HG02759 (cell line): ENCODE data around the gene TAPT1.

Experiments used
- ATAC-seq: cut with Tn5 transposase; IDR thresholded peaks from one replicate; pipeline ENCODE4 v1.9.1; 2021; ENCODE audit warnings: mild to moderate bottlenecking, moderate library complexity; ENCODE audit not compliant: unreplicated experiment

TAPT1 gene

DNA sequence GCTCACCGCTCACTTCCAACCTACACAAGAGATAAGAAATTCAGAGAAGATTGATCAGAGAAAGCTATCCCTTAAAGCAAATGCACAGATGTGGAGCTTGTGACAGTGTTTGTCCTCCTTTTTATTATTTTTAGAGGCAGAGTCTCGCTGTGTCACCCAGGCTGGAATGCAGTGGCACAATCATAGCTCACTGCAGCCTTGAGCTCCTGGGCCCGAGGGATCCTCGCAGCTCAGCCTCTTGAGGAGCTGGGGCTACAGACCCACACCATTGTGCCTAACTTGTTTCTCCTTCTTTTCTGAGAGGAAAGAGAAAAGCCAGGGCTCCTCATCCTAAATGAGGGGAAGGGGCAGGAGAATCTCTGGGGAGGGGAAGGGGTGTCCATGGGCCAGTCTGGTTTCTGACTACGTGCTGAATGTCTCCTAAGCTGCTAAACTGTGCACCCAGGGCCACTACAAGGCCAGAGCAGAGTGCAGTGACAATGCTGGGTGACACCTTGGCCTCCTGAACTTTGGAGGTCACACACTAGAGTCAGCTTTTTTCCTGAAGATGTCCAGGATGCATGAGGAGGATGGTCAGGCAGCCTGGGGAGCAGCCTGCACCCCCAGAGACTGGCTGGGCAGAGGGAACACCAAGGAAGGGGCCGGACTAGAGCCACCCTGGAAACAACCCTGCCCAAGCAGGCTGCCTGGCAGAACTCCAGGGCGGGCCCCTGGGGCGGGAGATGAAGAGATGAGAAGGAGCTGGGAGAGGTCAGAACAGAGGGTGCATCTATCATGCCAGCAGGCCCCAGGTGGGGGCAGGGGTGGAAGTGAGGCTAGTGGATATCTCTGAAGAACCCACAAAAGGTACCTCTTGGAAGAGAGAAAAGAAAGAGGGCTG is 87.0 kb downstream of the TAPT1 start:
- no peak for ATAC-seq

DNA sequence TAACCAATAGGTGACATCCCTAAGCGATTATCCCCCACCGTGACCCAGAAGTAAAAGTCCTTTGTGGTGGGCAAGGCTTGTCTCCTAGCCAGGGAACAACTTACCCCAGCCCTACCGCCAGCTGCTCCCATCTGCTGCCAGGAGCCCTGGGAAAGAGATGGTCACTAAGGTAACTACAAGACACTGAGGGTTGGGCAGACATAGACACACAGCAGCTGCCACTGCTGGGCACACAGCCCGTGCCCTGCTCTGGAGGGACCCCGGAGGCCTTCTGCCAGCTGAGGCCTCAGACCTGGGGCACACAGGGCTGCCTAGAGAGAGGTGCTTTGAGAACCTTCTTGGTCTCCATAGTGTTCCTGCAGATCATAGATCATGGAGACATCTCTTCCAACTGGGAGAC is 89.4 kb downstream of the TAPT1 start:
- ATAC-seq, result no peak

DNA sequence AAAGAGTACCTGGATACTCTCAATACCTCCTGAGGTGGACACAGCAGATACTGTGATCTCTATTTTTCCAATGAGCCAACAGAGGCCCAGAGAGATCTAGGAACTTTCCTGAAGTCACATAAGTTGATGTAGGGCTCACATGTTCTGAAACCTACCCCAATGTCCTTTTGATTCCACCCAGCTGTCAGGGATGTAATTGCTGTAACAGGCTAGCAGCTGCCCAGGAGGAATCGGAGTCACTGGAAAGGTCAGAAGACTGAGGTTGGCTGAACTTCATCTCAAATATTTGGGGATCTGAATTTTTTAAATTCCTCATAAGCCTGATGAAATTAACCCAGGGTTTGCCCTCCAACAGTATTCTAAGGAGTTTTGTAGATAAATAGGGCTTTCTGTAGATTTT is 90.0 kb downstream of the TAPT1 start:
- no peak for ATAC-seq

DNA sequence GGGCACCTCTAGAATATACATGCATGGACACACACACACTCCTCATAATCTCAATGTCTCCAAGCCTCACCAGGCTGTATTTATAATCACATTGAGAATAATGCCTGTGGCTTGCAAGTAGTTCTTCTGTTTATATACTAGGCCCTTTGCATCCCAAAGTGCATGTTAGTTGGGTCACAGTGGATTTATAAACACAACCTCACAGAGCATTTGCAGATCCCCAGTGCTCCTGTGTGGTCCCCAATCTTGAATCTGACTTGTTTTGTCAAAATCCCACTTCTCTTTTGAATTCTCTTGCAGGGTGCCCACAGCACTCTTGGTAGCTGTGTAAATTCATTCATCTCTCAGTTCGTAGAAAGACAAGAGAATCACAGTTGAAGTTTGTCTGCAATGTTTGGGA is 92.9 kb downstream of the TAPT1 start:
- no peak for ATAC-seq

DNA sequence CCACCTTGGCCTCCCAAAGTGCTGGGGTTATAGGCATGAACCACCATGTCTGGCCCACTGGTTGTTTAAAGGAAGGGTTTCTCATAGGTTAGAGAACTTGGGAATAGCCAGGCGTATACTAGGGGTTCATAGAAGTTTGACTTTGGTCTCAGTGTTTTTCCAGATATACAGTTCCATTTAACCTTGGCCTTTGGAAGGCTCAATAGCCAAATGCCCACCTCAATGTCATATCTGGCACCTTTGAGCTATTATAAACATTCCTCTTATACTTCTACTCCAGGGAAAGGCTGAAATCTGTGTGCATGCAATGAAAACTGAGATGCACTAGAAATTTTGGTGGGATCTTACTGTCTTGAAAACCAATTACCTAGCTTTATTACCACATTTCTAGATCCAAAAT is 95.0 kb downstream of the TAPT1 start:
- no peak for ATAC-seq

DNA sequence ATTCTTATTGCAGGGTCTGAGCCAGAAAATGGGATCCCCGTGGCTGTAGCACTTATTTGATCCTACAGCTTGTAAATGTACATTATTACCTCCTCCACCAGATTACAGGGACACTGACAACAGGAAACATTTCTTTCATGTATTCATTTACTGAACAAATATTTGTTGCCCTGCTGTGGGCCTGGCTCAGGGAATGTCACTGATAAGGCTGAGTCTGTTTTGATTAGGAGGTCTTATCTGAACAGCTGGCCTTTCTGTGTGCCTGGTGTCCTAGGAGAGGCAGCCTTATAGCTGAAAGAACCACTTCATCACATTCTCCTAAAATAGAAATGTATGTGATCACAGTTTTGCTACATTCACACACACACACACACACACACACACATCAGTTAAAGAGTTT is 96.9 kb downstream of the TAPT1 start:
- no peak for ATAC-seq

DNA sequence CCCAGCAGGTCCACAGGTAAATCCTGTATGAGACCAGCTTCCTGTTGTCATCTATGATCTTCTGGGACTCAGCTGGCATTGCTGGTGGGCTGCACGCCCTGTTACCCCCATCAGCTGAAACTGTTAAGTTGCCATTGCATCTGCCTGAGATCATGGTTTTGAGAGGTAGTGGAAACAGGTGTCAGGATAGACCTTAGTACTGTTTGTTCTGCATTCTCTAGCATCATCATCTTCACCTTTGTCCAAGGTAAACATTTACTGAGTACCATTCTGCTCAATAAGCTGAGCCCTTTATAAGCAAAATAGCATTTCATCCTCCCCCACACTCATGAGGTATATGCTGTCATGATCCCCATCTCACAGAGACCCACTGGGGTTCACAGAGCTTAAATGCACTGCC is 99.6 kb downstream of the TAPT1 start:
- no peak for ATAC-seq

DNA sequence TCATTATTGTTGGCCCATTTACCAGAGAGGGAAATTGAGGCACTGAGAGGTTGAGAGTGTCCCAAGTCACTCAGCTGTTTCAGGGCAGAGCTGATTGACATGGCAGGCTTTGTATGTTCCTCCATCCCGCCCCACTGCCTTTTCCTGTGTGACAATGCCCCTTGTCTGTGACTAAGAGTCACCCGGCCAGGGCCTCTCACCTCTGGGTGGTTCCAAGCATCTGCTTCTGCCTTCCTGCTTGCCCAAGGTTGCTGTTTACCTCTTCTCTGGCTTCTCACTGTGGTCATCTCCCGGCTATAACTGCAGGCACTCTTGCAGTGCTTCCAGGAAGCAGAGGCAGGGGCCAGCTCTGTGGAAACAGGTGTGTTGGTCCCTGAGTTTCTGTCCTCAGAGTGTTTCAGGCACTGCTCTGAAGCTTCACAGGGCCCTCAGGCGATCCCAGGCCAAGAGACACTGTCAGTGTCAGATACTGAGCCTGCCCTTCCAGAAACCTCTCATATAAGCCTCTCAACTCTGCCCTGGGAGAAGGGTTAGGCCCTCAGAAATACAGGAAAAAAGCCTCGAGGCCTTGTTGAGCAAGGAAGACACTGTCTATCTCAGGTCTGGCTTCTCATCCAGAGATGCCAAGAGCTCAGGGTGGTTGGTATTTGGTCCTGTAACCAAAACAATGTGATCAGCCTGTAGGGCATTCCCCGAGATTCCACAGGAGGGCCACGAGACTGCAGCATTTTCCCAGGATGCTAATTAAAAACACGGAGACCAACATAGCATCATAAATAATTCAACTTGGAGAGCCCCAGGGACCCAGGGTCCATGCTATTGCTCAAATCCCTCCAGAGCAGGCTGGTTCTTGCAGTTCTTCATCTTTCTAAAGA is 100.5 kb downstream of the TAPT1 start:
- no peak for ATAC-seq

DNA sequence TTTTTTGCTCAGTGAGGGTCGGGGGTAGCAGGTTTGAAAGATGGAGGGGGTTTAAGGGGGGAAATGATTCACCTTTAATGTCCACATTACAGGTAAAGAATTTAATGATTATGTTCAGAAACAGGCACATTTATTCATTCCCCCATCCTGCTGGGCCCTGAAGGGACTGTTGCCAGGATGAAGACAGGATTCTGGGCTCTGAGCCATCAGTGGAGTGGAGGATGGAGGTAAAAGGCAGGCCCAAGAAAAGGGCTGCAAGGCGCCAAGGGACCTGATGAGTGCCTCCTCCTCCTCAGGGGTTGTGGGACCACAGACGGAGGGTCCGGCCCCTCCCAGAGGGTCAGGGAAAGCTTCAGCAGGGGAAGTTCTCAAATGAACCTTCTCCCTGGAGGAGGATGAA is 102.0 kb downstream of the TAPT1 start:
- no peak for ATAC-seq

DNA sequence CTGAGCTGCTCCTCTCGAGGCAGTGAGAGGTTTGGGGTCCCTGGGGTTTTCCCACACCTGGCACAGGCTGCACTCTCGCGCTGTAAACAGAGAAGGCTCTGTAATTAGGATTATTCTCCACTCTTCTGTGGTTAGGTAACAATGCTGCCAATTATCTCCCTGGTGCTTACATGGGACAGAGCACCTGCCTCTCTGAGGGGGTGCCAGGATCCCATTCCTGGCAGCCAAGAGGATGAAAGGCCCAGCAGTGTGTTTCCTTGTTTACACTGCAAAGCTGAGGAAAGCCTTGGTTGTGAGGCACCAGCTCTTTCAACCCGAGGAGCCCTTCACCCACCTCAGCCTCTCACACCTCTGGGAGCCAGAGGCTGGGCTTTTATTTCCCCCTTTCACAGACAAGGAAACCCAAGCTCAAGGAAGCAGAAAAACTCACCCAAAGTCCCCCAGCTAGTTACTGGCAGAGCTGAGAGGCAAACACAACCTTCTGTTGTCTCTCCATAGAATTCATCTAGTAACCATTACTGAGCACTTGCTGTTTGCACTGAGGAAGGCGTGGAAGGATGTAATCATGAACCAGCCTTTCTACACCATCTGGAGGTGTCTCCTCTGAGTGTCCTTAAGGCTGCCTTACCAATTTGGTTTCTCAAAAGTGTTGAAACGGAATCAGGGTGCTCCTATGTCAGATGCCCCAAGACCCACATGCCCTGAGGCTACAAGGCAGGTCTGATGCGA is 102.8 kb downstream of the TAPT1 start:
- no peak for ATAC-seq

DNA sequence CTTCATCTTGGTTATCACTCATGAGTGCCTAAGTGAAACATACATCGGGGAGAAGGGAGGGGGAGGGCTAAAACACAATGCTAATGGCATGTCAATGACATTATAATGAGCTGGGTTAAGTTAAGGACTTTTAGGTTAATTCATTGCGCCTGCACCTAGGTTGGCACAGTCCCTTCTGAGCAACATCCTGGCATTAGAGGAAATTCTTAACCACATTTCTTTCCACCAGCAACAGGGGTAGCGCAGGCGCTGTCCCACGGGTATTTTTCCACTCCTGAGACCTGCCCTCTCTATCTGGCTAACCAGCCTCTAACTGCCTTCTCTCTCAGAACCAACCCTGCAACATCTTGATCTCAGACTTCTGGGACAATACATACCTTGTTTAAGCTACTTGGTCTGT is 103.5 kb downstream of the TAPT1 start:
- ATAC-seq, result no peak

DNA sequence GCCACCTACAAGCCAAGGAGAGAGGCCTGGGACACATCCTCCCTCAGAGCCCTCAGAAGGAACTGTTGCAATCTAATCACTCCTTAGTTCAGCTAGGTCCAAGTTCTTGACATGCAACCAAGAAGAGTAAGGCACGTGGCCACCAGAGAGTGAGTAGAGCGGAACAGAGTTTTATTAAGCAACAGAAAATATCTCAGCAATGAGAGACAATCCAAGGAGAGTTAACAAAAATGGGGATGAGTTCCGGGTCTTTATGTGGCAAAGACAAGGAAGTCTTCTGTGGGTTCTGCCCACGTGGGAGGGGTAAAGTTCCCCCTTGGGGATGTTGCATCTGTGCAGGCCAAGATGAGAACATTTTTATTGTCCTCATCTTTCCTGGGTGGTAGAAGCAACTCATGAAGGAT is 104.0 kb downstream of the TAPT1 start:
- ATAC-seq, result no peak

DNA sequence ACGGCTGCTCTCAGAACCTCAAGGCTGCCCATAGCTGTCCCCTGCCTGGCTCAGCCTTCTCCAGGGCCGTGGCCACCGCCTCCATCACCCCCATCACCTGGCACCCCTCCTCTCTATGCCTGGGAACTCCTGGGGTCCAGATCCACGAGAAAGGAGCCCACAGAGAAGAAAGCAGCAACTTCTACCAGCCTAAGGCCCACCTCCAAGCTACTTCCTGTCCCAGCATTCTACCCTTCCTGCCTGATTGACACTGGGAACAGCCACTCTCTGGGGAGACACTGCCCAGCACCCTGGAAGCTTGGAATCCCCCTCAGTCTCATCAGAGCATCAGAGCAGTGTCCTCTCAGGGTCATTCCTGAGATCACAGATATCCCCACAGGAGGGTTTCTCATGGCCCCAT is 105.6 kb downstream of the TAPT1 start:
- ATAC-seq, result no peak

DNA sequence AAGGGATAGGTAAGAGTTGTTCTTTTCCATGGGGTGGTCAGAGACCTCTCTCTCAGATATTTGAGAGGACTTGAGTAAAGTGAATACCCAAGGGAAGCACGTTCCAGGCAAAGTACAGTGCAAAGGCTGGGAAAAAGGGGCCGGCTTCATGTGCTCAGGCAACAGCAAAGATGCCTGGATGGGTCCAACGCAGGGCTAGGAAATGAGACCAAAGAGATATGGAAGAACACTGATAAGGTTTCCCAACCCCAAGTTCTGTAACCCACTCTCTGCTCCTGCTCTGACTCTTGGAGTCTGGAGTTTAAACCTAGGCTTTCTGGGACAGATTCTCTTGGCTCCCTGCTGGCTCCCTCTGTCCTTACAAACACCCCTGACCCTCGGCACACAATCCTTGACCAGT is 106.3 kb downstream of the TAPT1 start:
- ATAC-seq, result no peak

DNA sequence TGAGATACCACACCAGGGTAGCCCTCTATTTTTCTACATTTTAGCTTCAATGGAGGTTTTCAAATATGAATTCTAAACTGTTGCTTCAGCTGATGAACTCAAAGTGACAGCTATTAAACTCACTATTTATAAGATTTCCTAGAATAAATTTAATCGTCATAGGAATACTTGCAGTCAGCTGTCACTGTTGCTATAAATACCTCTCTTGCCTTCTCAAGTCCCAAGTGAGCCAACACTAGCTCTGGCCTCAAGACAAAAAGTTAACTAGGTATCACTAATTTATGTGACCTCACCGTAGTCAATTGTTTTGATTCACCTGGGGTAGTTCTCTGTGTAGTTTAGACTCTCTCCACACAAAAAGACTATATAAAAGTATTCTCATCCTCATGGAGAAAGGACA is 108.2 kb downstream of the TAPT1 start:
- no peak for ATAC-seq

DNA sequence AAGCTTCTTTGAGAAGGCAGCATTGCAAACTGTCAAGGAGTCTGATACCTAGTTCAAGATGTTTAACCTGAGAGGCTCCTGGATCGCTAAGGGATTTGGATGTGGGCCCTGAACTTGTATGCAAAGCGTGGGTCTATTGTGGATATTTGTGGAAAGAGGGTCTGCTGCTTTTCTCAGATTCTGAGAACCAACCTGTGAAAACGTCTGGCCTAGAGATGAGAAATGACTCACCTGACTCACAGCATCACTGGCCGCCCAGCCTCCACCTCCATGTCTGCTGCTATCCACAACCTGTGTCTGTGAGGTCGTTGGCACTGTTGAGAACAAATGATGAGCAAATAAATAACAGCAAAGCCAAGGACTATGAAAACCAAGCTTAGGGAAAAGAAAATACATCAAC is 109.1 kb downstream of the TAPT1 start:
- ATAC-seq, result no peak

DNA sequence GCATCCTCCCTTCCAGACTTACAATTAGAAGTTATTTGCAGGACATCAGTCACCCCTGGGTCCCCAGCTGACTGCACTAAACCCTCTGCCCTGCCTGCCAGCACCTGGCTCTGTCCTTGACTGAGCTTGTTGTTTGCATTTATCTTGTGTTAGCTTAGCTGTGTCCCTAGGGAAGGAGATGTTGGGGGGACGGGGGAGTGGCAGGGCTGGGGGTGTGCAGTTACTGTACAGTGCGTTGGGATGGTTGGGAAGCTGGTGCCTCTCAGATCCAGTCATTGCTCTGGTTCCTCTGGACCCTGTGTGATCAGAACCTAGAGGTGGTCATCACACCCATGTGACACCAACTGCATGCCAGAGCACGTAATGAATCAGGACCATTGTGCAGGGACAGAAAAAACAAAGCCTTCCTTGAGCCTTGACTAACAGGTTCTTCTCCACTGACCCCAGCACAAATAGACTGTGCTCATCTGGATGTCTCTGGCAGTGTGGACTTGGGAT is 109.7 kb downstream of the TAPT1 start:
- no peak for ATAC-seq

DNA sequence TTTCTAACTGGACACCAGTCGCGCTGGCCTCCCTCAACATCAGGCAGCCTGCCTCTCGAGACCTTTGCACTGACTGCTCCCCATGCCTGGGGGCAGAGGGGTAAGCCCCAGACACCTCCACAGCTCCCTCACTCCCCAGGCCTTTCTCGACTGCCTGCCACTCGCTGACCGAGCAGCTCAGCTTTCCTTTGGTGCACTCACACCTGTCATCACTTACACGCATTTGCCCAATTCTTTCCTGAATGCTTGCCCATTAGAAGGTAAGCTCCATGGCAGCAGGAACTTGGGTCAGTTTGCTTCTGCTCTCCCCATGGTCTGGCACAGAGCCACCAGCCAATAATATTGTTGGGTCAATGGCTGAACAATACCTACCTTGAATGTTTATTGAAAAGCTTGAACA is 110.3 kb downstream of the TAPT1 start:
- no peak for ATAC-seq

DNA sequence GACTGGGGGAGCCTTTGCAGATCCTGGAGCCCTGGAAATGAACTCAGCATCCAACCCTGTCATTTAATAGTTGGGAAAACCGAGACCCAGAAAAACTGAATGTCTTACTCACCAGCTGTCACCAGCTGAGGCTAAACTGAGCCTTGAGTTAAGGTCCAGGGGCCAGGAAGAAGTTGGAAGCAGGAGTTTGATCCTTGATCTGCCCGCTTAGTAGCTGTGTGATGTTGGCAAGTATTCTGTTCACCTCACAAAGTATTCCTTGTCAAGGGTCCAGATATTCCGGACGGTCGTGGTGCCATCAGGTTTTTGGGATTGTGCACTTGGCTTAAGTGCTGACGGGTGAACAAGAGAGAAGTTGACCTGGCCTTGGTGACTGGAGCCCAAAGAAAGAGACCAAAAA is 111.7 kb downstream of the TAPT1 start:
- ATAC-seq, result no peak

DNA sequence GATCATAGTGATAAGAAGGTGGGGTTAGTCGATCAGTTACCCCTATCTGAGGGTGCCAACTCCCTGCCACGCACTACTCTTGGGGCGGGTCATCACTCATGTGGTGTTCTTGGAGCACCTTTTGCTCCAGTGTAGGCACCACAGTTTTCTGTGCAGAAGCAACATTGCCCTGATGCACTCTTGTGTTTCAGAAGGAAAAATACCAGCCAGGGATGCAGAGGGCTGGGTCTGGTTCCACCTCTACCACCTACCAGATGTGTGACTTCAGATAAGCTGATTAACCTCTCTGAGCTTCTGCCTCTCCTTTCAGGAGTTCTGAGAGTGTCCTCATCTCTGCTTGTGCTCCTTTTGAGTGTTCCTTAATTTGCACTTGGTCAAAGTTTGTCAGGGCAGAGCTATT is 112.5 kb downstream of the TAPT1 start:
- no peak for ATAC-seq

DNA sequence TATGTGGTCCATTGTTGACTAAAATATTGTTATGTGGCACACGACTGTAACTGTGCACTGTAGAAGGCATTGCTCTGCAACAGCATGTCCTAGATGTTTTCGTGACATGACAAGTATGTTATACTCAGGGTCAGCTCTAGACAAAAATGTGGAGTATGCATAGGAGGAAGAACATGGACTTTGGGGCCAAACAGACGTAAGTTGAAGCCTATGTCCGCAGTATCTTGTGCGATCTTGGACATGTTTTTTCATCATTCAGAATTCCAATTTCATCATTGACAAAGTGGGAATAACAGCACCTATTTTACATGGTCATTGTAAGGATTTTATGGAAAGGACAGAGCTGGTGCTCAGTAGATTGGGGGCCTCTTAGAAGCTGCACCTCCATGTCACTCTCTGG is 114.7 kb downstream of the TAPT1 start:
- no peak for ATAC-seq
